NT2/D1 (cell line): ENCODE measurements around the gene TWF1.

ENCODE experiments used
- SUZ12 ChIP-seq: IDR thresholded peaks from 2 replicates; pipeline ENCODE4 v1.6.1; 2011; ENCODE audit not compliant: insufficient read length, insufficient read depth; ENCODE audit errors: extremely low read depth
- YY1 ChIP-seq: IDR thresholded peaks from 2 replicates; pipeline ENCODE4 v1.6.1; 2011; ENCODE audit not compliant: insufficient read length, insufficient read depth

DNA sequence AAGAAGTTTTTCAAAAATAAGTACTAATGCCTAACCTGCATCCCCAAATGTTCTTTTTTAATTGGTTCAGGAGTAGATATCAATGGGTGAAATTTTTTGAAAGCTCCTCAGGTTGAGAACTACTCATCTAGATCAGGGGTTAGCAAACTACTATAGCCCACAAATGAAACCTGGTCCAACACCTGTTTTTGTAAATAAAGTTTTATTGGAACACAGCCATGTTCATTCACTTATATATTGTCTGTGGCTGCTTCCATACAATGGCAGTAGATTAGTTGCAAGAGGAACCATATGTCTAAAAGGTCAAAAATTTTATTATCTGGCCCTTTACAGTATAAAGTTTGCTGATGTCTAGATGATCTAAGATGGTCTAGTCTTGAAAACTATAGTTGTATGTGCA, 61.3 kb downstream of the TWF1 start:
- no peak for TF ChIP-seq YY1
- no peak for TF ChIP-seq SUZ12
